Measurements from ENCODE around the gene RAPGEF1.

The RAPGEF1 gene

GRCh38 chr9:131735238-131736128 is 4.4 kb downstream of the RAPGEF1 start:
- Histone ChIP-seq H3K4me3 (ENCODE audit: insufficient read depth, low read length, poor library complexity, severe bottlenecking) (peak overlapping the region; percentile 15), H3K4me2 (ENCODE audit: low read depth, low read length, poor library complexity, severe bottlenecking) (peak overlapping the region; percentile 77), H3K9ac (ENCODE audit: low read length) (peak overlapping the region; percentile 46), H4K20me1 (ENCODE audit: low read depth, low read length) (no peaks in the 10 kb centered on the region), H3K79me2 (ENCODE audit: insufficient read depth, low read length) (peaks cover 72% of the 10 kb centered on the region), H3K9me3 (ENCODE audit: insufficient read depth, low read length) (no peaks in the 10 kb centered on the region), H3K27ac (ENCODE audit: low read depth, low read length) (peak overlapping the region; percentile 99), H3K9me2 (replicated peaks; ENCODE audit: insufficient read depth, low read length) (no peaks in the 10 kb centered on the region), H3F3A (ENCODE audit: insufficient read depth) (peaks cover 67% of the 10 kb centered on the region), H3K36me3 (ENCODE audit: low read length) (no peaks in the 10 kb centered on the region), H3K27me3 (ENCODE audit: low read length) (no peaks in the 10 kb centered on the region), H2AFZ (ENCODE audit: low read depth, low read length, severe bottlenecking) (no peak overlapping the region)
- TF ChIP-seq, protein P1, sequence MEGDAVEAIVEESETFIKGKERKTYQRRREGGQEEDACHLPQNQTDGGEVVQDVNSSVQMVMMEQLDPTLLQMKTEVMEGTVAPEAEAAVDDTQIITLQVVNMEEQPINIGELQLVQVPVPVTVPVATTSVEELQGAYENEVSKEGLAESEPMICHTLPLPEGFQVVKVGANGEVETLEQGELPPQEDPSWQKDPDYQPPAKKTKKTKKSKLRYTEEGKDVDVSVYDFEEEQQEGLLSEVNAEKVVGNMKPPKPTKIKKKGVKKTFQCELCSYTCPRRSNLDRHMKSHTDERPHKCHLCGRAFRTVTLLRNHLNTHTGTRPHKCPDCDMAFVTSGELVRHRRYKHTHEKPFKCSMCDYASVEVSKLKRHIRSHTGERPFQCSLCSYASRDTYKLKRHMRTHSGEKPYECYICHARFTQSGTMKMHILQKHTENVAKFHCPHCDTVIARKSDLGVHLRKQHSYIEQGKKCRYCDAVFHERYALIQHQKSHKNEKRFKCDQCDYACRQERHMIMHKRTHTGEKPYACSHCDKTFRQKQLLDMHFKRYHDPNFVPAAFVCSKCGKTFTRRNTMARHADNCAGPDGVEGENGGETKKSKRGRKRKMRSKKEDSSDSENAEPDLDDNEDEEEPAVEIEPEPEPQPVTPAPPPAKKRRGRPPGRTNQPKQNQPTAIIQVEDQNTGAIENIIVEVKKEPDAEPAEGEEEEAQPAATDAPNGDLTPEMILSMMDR (IDR thresholded peaks at IDR 0.05; ENCODE audit: insufficient read depth, low read length, poor library complexity, severe bottlenecking), result no peak
- TF ChIP-seq EZH2phosphoT487 (conservative IDR thresholded peaks at IDR 0.05; ENCODE audit: low read length), result no peak

DNA sequence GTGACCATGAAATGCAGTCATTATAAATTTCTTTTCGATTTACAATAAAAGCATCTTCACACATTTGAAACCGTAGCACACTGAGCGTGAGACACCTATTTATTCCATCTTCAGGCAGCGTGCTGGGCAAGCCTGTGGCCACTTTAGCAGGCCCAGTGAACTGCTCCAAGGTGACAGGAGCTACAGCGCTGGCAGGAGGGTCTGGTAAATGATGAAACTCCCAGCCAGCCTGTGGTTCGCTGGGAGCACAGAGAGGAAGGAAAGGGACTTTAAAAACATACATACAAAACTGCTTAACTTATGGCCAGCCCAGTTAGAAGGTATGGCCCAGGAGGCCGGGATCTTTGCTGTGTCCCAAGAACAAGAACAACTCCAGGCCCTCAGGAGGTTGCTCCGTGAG is 5.1 kb downstream of the RAPGEF1 start:
- H3K4me3 ChIP-seq (ENCODE audit: insufficient read depth, low read length, poor library complexity, severe bottlenecking), result no peak overlapping the region
- no peaks in the 10 kb centered on the region for H4K20me1 ChIP-seq (ENCODE audit: low read depth, low read length)
- TF ChIP-seq, protein P1 (IDR thresholded peaks at IDR 0.05; ENCODE audit: insufficient read depth, low read length, poor library complexity, severe bottlenecking), result no peak
- TF ChIP-seq EZH2phosphoT487 (conservative IDR thresholded peaks at IDR 0.05; ENCODE audit: low read length), result no peak

GRCh38 chr9:131734165-131734610 is 5.7 kb downstream of the RAPGEF1 start:
- no peaks in the 10 kb centered on the region for H3K27me3 ChIP-seq (ENCODE audit: low read length)
- no peaks in the 10 kb centered on the region for H3K9me3 ChIP-seq (ENCODE audit: insufficient read depth, low read length)
- TF ChIP-seq, protein P1 (IDR thresholded peaks at IDR 0.05; ENCODE audit: insufficient read depth, low read length, poor library complexity, severe bottlenecking), result no peak
- no peak for TF ChIP-seq EZH2phosphoT487 (conservative IDR thresholded peaks at IDR 0.05; ENCODE audit: low read length)
- peak overlapping the region; percentile 46 for H3K9ac ChIP-seq (ENCODE audit: low read length)
- H3K27ac ChIP-seq (ENCODE audit: low read depth, low read length), result peak overlapping the region; percentile 99
- peaks cover 77% of the 10 kb centered on the region for H3F3A ChIP-seq (ENCODE audit: insufficient read depth)
- no peaks in the 10 kb centered on the region for H3K9me2 ChIP-seq (replicated peaks; ENCODE audit: insufficient read depth, low read length)
- no peak overlapping the region for H2AFZ ChIP-seq (ENCODE audit: low read depth, low read length, severe bottlenecking)
- peaks cover 71% of the 10 kb centered on the region for H3K79me2 ChIP-seq (ENCODE audit: insufficient read depth, low read length)
- H4K20me1 ChIP-seq (ENCODE audit: low read depth, low read length), result no peaks in the 10 kb centered on the region
- H3K36me3 ChIP-seq (ENCODE audit: low read length), result no peaks in the 10 kb centered on the region
- H3K4me3 ChIP-seq (ENCODE audit: insufficient read depth, low read length, poor library complexity, severe bottlenecking), result peak overlapping the region; percentile 37
- peak overlapping the region; percentile 77 for H3K4me2 ChIP-seq (ENCODE audit: low read depth, low read length, poor library complexity, severe bottlenecking)

More for the DNA sequence above, 5.1 kb downstream of the RAPGEF1 start:
- no peaks in the 10 kb centered on the region for H3K27me3 ChIP-seq (ENCODE audit: low read length)
- H3K36me3 ChIP-seq (ENCODE audit: low read length), result no peaks in the 10 kb centered on the region
- no peaks in the 10 kb centered on the region for H3K9me3 ChIP-seq (ENCODE audit: insufficient read depth, low read length)
- H3K79me2 ChIP-seq (ENCODE audit: insufficient read depth, low read length), result peaks cover 72% of the 10 kb centered on the region
- H3K27ac ChIP-seq (ENCODE audit: low read depth, low read length), result peak overlapping the region; percentile 99
- no peak overlapping the region for H2AFZ ChIP-seq (ENCODE audit: low read depth, low read length, severe bottlenecking)
- peaks cover 71% of the 10 kb centered on the region for H3F3A ChIP-seq (ENCODE audit: insufficient read depth)
- peak overlapping the region; percentile 77 for H3K4me2 ChIP-seq (ENCODE audit: low read depth, low read length, poor library complexity, severe bottlenecking)
- H3K9ac ChIP-seq (ENCODE audit: low read length), result peak overlapping the region; percentile 46
- H3K9me2 ChIP-seq (replicated peaks; ENCODE audit: insufficient read depth, low read length), result no peaks in the 10 kb centered on the region

Measured in SU-DHL-6 (cell line).